GM18511 (cell line): ENCODE results near the gene CSTPP1.
"Not testable (repeated sequence)": the region's sequence is repeated elsewhere in the genome, so short reads cannot be mapped to it uniquely, and the experiment has no call there.

ENCODE experiments used
- ATAC-seq: cut with Tn5 transposase; IDR thresholded peaks from one replicate; pipeline ENCODE4 v1.9.1; 2021; ENCODE audit warnings: mild to moderate bottlenecking, moderate library complexity; ENCODE audit not compliant: unreplicated experiment

Gene CSTPP1

GRCh38 chr11:47033439-47033838 is 96.9 kb downstream of the CSTPP1 start:
- ATAC-seq, result no peak

- no peak for ATAC-seq
Measured at GRCh38 chr11:47034091-47034490, 97.5 kb downstream of the CSTPP1 start.

- ATAC-seq, result no peak
Measured at GRCh38 chr11:47035108-47035507, 98.5 kb downstream of the CSTPP1 start.

GRCh38 chr11:47044119-47044518 is 107.6 kb downstream of the CSTPP1 start:
- ATAC-seq, result no peak

- ATAC-seq, result no peak
Measured at GRCh38 chr11:47047972-47048371, 111.4 kb downstream of the CSTPP1 start.

GRCh38 chr11:47050284-47050683 is 113.7 kb downstream of the CSTPP1 start:
- no peak for ATAC-seq

GRCh38 chr11:47051217-47051616 is 114.7 kb downstream of the CSTPP1 start:
- ATAC-seq, result no peak

- no peak for ATAC-seq
Measured at GRCh38 chr11:47052165-47052564, 115.6 kb downstream of the CSTPP1 start.

- ATAC-seq, result no peak
Measured at GRCh38 chr11:47052576-47052975, 116.0 kb downstream of the CSTPP1 start.

- no peak for ATAC-seq
Measured at GRCh38 chr11:47055534-47055933, 119.0 kb downstream of the CSTPP1 start.

GRCh38 chr11:47056261-47056915 is 119.8 kb downstream of the CSTPP1 start:
- ATAC-seq, result no peak

GRCh38 chr11:47057365-47057764 is 120.8 kb downstream of the CSTPP1 start:
- no peak for ATAC-seq

- no peak for ATAC-seq
Measured at GRCh38 chr11:47060807-47061206, 124.2 kb downstream of the CSTPP1 start.

- ATAC-seq, result no peak
Measured at GRCh38 chr11:47061429-47062178, 125.0 kb downstream of the CSTPP1 start.

GRCh38 chr11:47062736-47063135 is 126.2 kb downstream of the CSTPP1 start:
- no peak for ATAC-seq

GRCh38 chr11:47067401-47067800 is 130.8 kb downstream of the CSTPP1 start:
- no peak for ATAC-seq

GRCh38 chr11:47070769-47071168 is 134.2 kb downstream of the CSTPP1 start:
- ATAC-seq, result no peak

- ATAC-seq, result no peak
Measured at GRCh38 chr11:47071341-47071740, 134.8 kb downstream of the CSTPP1 start.

- ATAC-seq, result no peak
Measured at GRCh38 chr11:47071791-47072261, 135.3 kb downstream of the CSTPP1 start.

- ATAC-seq, result no peak
Measured at GRCh38 chr11:47078751-47079521, 142.4 kb downstream of the CSTPP1 start.

- not testable (repeated sequence) for ATAC-seq
Measured at GRCh38 chr11:47080775-47081174, 144.2 kb downstream of the CSTPP1 start.

- no peak for ATAC-seq
Measured at GRCh38 chr11:47083913-47084312, 147.4 kb downstream of the CSTPP1 start.
